HG02610 (cell line): Measurements from ENCODE around the gene GINS1.

Source experiments
- ATAC-seq: cut with Tn5 transposase; IDR thresholded peaks from one replicate; pipeline ENCODE4 v1.9.1; 2021; ENCODE audit warnings: mild to moderate bottlenecking, moderate library complexity; ENCODE audit not compliant: unreplicated experiment

Gene GINS1

DNA sequence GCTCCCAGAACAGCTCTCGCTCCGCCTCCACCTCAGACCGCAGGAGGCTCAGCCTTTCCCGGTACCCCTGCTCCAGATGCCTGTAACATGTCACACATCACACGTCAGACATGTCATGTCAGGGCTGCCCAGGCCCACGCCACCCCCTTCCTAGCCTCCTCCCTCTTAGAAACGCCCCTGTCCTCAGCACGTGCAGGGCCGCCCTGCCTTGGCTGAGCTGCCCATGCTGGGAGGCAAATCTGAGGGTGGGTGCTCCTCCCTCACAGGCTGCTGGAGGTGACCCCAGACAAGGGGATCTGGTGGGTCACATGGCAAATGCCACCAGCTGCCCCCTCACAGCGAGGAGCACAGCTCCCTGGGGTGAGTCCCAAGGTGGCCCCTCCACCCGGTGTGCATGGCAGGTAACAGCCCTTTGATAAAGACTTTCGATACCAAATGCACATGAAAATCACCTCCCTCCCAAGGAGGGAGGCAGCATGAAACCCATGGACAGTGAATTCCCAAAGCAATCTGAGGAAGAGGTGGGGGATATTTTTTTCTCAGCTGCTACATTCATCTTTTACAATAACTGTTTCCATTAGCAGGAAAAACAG lies 84.1 kb downstream of the GINS1 start:
- ATAC-seq, result no peak

DNA sequence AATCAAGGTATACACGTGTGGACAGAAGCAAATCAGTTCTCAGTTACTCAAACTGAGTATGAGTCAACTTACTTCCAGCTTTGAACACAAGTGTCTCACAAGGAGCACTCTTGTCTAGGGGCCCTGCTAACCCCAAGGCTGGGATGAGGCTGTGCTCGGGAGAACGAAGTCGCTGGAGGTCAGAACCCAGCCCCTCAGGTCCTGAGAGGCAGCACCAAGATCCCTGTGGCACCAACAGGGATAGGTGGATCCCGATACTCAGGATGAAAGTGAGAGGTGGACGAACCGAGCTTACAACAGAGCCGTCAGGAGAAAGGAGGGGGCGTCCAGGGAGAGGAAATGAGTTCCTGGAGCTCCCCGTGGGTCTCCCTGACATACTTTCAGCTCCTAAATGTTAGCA lies 85.7 kb downstream of the GINS1 start:
- ATAC-seq, result no peak

DNA sequence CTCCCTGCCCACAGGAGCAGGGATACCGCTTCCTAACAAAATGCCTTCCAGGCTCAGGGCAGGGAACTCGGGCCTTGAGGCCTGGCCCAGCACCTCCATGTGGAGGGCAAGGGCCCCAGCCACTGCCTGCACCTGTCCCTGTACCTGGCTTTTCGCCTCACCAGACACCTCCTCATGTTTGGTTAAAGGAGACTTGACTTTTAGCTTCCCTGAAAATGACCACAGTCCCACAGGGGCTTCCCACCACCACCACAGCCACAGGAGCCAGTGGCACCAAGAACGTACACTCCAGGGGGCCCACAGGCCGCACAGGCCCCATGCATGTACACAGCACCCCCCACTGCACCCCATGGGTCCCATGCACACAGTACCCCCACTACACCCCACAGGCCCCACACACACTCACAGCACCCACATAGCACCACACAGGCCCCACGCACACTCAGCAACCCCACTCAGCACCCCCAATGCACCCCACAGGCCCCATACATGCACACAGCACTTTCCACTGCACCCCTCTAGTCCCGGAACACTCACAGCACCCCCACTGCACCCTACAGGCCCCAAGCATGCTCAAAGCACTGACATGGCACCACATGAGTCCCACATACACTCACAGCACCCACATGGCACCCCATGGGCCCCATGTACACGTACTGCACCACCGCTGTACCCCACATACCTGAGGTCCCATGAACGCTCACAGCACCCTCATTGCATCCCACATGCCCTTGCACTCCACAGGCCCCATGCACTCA lies 86.5 kb downstream of the GINS1 start:
- ATAC-seq, result no peak

DNA sequence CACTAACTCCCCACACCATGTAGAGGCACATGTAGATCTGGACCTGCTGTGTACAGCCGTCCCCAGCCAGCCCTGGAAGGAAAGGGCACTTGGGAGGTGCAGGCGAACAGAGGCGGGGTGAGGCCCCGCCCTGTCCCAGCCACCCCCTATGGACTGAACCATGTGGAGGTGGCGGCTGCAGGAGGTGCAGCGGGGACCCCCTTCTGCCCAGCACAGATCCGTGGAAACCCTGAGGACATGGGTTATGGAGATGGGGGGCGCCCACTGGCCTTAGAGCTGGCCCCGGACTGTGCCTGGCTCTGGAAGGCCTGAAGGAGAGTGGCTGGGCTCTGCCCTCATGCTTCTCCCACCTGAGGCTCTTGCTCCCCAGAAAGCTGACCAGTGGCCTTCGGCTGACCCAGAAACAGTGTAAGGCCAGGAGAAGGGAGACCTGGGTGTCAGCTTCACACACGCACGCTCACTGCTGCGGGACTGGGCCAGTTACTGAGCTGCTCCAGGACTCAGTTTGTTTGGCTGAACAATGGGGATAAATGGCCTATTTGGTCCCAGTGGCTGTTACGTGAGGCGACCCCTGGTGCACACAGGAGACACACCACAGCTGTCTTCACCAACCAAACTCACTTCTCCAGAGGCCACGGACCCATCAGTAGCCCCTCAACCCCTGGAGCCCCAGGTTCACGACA lies 87.2 kb downstream of the GINS1 start:
- ATAC-seq, result no peak

DNA sequence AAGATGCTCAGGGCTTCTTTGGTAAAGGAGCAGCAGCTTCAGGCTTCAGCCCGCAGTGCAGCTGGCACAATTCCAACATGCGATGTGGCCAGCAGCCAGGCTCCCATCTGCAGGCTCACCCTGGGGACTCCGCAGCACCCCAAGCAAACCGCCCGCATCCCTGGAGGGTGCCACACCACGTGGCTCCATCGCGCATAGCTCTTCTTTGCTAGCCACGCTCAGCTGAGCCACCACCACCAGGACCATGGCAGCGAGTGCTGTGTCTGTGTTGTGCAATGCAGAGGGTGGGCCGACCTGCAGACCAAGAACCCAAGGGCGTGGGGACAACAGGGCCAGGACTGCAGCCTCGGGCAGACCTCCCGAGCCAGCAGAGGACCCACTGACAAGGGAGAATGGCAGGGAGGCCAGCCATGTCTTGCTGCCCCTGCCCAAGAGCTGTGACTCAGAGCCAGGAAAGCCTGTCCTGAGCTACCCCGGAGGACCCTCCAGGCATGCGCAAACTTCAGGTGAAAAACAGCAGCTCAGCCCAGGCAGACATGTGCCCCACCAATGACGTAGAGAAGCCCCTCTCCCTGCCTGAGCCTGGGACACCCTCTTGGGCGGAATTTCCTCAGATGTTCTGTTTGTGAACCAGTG lies 87.8 kb downstream of the GINS1 start:
- no peak for ATAC-seq

DNA sequence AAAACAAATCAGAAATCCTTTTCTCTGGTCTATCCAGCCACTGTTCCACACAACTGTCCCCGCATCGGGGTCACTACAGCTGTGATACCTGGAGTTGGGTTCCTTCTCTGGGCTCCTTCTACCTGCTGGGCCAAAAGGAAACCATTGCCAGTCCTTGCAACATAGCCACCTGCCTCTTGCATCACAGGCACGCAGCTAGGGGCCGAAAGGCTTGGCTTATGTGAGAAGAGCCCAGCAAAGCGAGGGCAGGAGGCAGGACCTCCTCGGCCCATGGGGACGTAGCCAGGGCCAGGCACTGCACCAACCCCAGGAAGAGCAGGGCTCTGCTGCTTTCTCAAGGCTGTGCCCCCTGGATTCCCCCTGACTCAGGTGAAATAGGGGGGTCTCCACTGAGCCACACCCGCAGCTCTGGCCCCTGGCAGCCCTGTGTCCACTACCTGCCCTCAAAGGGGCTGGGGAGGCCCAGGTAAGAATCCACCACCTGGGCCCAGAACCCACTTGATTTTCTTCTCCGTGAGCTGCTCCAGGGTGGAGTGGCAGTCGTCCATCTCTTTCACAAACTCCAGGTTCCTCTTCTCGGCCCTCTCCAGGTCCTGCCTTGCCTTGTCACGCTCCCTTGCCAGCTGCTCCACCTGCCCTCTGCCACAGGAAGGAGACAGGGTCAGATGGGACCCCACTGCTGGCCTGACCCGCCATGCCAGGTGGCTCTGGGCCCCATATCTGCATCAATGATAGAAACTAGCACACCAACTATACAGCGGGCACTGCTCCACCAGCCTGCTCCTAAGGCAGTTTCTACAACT lies 88.9 kb downstream of the GINS1 start:
- ATAC-seq, result no peak

DNA sequence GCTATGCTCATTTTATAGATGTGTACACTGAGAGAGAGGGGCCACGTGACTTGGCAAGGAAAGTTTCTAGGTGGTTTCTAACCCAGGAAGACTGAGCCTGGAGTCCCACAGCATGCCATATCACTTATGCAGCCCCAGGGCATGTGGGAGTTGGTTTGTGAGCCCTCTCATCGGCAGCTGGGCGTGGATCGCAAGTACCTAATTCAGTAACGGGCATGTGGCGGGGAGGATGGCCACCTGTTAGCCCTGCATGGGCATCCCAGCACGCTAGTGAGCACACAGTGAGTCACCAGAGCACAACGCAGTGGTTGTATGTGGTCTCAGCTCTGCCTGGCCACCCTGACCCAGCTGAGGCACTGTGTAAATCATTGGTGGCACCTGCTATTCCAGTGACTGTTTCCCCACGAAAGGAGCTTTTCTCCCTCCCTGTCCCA lies 89.5 kb downstream of the GINS1 start:
- no peak for ATAC-seq

DNA sequence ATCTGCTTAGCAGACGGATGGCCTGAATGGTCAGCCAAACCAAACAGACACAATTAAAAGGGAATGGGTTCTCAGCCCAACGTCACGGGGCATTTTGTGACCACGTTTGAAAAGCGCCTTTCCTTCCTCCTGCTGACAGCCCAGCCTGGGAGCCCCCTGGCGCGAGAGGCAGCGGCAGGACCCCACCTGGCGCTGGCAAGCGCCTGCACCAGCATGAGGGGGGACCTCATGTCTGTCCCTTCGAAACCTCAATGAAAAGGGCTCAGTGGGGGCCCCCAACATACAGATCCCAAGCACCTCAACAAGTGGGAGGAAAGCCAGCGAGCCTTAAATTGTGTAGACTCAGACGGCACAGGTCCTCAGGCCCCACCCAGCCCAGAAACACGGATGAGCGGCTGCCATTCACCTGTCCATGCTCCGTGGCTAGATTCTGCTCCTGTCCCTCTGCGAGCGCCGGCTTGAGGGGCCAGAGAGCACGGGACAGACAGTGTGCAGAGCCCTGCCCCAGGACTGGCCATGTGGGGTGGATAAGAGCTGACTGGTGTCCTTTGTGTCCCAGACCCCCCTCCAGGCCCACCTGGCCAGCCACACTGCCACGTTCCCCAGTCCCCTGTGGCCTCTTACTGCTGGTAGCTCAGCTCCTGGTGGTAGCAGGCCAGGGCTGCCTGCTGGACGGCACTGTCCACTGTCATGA lies 90.3 kb downstream of the GINS1 start:
- no peak for ATAC-seq
